ENCODE data around the gene RPL29.
"Not testable (repeated sequence)": the region's sequence is repeated elsewhere in the genome, so short reads cannot be mapped to it uniquely, and the experiment has no call there.

- TF ChIP-seq PBX2 (CRISPR knock-in tag; IDR thresholded peaks at IDR 0.05); ZKSCAN1 (IDR thresholded peaks at IDR 0.05; ENCODE audit: low read length); HNF4A (CRISPR knock-in tag; IDR thresholded peaks at IDR 0.05); TBP (CRISPR knock-in tag; IDR thresholded peaks at IDR 0.05); POLR2A (IDR thresholded peaks at IDR 0.05; ENCODE audit: insufficient read depth in 1 of 2, low read depth in 2 of 2, low read length in 2 of 2); PRDM10 (CRISPR knock-in tag; IDR thresholded peaks at IDR 0.05; ENCODE audit: low read depth); SNAPC5 (CRISPR knock-in tag; IDR thresholded peaks at IDR 0.05; ENCODE audit: borderline replicate concordance); CHD2 (IDR thresholded peaks at IDR 0.05; ENCODE audit: low read depth, low read length); NCOA2 (CRISPR knock-in tag; IDR thresholded peaks at IDR 0.05); U2AF2 (IDR thresholded peaks at IDR 0.05; ENCODE audit: low read depth, low read length); ZNF121 (CRISPR knock-in tag; IDR thresholded peaks at IDR 0.05); RFX5 (IDR thresholded peaks at IDR 0.05; ENCODE audit: low read depth, low read length); PHF8 (CRISPR knock-in tag; IDR thresholded peaks at IDR 0.05); MAX (IDR thresholded peaks at IDR 0.05): not testable (repeated sequence)
Measured at GRCh38 chr3:51993657-51994056, 2.0 kb downstream of the RPL29 start.

Data from HepG2 (cell line).